ENCODE results near the gene LDLR.

Gene LDLR

DNA sequence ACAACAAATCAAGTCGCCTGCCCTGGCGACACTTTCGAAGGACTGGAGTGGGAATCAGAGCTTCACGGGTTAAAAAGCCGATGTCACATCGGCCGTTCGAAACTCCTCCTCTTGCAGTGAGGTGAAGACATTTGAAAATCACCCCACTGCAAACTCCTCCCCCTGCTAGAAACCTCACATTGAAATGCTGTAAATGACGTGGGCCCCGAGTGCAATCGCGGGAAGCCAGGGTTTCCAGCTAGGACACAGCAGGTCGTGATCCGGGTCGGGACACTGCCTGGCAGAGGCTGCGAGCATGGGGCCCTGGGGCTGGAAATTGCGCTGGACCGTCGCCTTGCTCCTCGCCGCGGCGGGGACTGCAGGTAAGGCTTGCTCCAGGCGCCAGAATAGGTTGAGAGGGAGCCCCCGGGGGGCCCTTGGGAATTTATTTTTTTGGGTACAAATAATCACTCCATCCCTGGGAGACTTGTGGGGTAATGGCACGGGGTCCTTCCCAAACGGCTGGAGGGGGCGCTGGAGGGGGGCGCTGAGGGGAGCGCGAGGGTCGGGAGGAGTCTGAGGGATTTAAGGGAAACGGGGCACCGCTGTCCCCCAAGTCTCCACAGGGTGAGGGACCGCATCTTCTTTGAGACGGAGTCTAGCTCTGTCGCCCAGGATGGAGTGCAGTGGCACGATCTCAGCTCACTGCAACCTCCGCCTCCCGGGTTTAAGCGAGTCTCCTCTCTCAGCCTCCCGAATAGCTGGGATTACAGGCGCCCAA is at the start of gene LDLR:
Gene LDLR, plus strand, starts transcription at position 210 of the 760 bp plus-strand sequence. Its CDS starts 86 bp downstream, at position 296.
- peak; percentile 76 for DNase-seq

DNA sequence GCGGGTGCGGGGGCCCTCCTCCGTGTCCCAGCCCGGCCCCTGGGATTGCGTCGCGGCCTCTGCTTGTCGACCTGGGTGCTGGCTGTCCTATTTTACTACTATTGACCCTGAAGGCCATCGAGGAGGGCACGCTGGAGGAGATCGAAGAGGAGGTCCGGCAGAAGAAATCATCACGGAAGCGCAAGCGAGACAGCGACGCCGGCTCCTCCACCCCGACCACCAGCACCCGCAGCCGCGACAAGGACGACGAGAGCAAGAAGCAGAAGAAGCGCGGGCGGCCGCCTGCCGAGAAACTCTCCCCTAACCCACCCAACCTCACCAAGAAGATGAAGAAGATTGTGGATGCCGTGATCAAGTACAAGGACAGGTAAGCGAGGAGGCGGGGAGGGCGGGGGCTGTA is 48.1 kb upstream of the LDLR start:
- DNase-seq: no peak

DNA sequence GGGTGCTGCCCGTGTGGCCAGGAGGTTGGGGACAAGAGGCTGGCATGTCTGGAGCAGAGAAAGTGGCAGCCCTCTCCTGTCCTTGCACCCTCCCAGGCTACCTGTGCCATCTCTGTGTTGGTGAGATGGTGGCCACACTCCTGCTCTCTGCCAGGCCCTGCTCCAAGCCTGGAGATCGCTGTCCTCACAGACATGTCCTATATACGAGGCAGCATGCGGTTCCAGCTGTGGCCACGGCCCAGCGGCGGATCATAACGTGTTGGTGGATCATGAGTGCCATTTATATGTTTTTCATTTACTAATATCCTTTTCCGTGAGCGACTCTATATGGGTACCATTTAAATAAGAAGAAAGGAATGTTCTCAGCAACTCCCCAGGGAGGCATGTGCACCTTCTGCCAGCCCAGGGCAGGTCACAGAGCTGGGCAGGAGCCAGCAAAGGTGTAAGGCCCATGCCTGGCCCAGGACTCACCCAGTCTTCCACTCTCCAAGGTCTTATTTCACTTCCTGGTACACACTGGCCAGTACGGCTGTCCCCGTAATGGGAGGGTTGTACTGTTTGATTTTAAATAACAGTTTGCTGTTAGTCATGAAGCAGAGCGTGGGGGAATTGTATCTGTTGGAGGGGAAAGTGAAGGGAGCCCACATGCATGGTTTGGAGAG is 47.2 kb upstream of the LDLR start:
- no peak for DNase-seq

DNA sequence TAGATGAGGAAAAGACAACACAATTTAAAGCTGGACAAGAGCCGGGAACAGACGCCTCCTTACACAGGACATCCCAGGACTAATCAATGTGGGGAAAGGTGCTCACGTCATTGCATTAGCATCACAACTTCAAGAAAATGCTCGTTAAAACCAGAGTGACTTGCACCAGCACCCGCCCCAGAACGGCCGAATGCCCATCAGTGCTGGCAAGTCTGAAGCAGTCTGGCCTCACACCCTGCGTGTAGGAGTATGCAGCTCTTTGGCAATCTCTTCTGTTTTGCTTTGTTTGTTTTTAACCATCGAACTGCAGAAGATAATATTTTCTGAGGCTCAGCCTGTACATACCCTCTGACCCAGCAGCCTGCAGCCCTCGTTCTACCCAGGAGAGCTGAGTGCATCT is 44.8 kb upstream of the LDLR start:
- peak; percentile 10 for DNase-seq

DNA sequence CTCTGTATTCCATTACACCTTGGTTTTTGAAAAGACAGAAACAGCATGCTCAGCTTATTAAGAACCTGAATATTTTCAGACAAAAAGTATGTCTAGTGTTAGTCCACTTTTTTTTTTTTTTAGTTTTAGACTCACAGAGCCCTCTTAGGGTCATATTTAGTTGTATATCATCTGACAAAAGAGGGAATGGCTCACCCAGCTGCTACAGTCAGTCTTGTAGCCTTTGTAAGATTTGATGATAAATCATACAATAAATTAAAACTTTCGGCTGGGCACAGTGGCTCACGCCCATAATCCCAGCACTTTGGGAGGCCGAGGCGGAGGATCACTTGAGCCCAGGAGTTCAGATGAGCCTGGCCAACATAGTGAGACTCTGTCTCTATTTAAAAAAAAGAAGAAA is 43.7 kb upstream of the LDLR start:
- DNase-seq: no peak

DNA sequence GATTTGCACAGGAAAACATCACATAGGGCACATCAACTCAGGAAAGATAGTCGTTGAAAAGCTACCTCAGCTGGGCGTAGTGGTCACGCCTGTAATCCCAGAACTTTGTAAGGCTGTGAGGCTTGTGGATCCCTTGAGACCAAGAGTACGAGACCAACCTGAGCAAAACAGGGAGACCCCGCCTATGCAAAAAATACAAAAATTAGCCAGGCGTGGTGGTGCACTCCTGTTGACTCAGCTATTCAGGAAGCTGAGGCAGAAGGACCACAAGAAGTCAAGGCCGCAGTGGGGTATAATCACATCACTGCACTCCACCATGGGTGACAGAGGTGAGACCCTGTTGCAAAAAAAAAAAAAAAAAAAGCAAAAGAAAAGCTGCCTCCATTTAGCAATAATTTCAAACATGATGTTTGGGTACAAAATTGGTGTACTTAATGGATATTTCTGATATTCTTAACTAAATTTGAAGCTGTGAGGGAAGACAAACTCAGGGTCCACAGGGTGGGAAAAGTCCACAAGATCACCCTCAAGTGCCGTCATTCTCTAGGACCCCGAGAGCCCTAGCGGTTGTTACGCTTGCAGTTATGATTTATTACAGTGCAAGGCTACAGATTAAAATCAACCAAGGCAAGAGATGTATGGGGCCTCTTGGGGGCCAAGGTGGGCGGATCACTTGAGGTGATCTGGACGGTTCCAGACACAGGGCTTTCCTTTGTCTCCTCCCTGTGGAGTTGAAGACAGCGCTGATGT is 42.5 kb upstream of the LDLR start:
- DNase-seq: no peak

DNA sequence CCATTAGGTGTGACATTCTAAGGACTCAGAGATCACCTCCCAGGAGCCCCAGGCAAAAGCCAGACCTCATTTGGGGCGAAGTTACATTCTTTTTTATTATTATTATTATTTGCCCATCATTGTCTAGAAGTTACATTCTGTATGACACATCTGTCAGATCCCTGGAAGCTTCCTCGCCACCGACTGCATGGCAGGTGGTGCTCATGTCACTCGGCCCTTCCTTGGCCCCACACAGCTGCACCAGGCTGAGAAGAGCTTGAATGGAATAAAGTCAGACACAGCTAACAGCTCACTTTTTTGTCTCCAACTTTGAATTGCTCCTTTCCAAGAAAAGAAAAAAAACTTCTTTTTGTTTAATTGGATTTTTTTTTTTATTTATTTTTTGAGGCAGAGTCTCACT is 41.4 kb upstream of the LDLR start:
- no peak for DNase-seq

DNA sequence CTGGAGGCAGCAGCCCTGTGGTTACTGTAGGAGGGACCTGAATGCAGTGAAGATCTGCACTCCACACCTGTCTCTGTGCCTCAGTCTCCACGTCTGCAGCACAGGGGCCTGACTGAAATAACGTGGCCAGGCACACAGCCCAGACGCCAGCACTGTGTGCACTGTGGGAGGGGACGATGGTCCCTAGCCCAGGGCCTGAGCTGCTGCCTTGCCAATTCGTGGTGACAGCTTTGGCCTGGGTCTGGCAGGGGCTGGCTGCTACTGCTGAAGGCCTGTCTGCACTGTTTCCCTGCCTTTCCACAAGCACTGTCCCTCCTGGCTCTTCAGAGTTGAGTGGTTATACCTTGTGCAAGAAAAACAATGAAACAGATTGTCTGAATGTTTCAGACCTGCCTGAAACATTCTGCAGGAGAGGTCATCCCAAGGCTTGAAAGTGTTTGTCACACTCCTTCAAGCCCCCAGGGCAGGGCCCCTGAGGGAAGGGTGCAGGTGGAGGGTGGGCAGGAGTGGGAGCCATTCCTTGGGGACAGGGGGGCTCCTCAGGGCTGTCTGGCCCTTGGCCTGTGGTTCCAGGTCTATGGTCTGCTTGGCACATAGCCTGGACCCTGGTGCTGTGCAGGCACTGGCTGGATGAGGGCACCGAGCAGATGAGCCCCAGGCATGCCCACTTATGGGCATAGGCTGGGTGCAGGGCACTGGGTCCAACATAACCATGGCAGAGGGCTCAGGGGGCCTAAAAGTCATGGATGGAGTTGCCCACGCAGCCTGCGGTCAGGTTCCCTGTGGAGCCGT is 38.7 kb upstream of the LDLR start:
- no peak for DNase-seq

DNA sequence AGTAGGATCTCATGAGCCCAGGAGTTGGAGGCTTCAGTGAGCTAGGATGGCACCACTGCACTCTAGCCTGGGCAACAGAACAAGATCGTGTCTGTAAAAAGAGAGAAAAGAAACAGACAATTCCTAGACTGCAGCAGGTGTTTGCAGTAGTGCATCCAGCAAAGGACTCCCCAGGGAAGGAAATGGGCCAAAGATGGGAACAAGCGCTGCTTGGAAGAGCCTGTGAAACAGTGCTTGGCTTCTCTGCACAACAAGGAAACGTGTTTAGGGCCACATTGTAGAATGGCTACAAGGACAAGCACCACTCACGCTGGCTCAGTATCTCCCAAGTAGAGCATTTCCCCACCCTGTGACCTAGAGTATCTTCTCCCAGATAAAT is 35.5 kb upstream of the LDLR start:
- DNase-seq: no peak

DNA sequence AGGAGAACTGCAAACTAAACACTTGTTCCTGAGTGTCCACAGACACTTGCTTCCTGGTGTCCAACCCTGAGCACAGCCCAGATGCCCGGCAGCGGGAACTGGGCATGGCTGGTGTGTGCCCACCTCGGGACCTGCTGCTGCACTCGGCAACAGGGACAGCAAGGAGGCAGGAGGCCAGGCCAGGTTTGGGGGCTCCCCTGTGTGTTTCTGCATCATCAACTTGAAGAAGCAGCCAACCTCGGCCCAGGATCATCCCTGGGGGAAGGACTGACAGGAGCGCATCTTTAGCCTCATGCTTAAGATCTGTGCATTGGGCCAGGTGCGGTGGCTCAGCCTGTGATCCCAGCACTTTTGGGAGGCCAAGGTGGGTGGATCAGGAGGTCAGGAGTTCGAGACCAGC is 35.1 kb upstream of the LDLR start:
- DNase-seq: no peak

DNA sequence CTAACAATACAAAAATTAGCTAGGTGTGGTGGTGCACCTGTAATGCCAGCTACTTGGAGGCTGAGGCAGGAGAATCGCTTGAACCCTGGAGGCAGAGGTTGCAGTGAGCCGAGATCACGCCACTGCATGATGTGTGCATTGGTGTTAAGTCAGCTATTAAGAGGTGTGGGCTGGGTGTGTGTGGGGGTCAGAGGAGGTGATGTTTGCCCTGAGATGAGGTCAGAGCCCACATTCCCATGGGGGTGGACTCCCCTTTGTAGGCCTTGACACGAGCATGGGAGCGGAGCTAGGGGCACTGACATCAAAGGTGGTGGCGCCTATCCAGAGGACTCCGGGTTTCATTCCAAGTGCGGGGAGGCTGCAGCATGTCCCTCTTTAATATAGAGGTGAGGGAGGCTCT is 34.6 kb upstream of the LDLR start:
- no peak for DNase-seq

DNA sequence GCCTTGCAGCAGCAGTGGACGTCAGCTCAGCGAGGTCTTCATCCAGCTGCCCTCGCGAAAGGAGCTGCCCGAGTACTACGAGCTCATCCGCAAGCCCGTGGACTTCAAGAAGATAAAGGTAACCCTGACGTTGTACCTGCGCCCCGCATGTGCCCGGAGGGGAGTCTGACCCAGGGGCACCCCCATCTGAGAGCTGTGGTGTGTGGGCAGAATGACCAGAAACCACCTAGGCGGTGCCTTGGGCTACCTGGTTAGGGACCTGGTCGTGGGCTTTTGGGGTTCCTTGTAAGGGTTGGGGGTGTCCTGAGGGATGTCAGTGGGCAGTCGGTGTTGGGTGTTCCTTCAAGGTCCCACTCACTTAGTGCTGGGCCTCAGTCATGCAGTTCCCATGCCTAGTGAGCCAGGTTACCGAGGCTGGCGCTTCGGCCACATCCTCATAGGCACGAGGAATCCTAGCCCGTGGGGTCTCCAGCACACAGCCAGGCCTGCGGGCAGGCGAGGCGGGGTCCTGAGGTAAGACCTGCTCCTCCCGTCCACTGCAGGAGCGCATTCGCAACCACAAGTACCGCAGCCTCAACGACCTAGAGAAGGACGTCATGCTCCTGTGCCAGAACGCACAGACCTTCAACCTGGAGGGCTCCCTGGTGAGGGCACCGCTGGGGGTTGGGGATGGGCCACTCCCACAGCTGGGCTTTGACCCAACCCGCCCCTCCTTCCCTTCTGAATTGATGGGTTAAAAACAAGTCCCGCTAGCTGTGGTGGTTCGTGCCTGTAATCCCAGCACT is 30.8 kb upstream of the LDLR start:
- no peak for DNase-seq

DNA sequence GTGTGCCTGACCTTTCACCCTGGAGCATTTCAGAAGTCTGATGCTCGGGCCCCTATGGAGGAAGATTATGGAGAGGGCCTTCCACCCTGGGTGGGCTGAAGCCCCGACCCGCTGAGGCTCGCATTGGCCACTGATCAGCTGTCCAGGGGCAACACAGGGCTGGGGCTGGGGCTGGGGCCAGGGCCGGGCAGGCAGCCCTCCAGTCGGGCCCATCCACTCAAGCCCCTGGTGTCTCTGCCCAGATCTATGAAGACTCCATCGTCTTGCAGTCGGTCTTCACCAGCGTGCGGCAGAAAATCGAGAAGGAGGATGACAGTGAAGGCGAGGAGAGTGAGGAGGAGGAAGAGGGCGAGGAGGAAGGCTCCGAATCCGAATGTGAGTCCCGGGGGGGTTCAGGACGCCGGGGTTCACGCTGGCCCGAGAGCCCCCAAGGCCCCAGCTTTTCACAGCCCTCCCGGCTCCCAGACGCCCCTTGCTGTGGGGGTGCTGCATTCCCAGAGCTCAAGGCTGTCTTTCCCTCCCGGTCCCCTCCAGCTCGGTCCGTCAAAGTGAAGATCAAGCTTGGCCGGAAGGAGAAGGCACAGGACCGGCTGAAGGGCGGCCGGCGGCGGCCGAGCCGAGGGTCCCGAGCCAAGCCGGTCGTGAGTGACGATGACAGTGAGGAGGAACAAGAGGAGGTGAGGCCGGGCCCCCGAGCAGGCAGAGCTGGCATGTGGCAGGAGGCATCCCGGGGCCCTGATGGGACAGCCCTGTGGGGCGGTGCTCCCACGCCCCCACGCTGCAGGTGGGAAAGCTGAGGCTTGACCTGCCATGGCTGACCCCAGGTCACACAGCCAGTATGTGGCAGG is 29.5 kb upstream of the LDLR start:
- DNase-seq: no peak

DNA sequence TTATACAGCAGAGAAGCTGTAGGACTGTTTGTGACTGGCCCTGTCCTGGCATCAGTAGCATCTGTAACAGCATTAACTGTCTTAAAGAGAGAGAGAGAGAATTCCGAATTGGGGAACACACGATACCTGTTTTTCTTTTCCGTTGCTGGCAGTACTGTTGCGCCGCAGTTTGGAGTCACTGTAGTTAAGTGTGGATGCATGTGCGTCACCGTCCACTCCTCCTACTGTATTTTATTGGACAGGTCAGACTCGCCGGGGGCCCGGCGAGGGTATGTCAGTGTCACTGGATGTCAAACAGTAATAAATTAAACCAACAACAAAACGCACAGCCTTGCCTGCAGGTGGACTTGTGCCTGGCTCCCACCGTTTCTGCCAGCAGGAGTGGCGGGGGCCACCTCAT is 27.3 kb upstream of the LDLR start:
- no peak for DNase-seq

DNA sequence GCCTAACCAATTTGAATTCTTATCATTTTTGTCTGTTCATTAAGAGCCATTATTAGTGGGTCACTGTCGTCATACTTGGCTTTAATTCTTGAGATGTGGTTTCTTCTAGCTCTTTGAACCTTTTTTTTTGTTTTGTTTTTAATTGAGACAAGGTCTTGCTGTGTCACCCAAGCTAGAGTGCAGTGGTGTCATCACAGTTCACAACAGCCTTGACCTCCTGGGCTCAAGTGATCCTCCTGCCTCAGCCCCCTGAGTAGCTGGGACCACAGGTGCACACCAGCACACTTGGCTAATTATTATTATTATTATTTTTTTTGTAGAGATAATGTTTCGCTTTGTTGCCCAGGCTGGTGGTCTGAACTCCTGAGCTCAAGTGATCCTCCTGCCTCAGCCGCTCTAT is 25.8 kb upstream of the LDLR start:
- DNase-seq: no peak

DNA sequence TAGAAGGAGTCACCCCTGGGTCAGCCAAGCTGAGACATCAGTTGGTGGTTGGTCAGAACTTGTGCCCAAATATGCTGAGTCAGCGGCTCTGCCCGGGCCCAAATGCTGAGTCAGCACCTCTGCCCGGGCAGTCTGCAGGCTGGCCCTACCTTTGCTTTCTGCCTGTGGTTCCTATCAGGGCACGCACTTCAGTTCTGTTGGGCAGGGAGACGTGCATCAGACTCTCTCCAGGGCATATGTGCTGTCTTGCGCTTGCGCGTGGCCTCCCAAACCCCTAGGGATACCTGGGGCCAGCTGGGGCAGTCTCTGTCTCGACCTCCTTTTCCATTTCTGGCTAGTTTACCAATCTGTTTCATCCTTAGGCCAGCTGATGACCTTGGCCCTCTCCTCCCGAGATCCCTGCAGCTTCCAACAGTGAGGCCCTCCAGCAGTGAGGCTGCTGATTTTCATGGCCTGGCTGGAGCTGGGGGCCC is 24.4 kb upstream of the LDLR start:
- no peak for DNase-seq

DNA sequence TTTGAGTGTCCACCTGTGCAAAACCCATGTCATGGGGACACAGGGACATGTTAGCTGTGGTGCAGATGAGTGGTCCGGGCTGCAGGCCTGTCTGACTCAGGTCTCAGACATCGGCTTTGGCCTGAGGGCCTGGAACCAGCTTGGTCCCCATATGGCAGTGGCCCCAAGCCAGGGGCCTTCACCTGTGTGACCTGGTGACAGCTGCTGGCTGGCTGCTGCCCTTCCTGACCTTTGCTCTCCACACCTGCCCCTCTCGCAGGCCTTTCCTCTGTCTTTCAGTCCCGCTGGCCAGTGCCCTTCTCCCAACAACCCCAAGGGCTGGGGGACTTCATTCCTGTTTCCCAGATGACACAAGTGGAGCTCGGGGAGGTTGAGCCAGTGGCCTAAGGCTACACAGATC is 22.9 kb upstream of the LDLR start:
- no peak for DNase-seq

DNA sequence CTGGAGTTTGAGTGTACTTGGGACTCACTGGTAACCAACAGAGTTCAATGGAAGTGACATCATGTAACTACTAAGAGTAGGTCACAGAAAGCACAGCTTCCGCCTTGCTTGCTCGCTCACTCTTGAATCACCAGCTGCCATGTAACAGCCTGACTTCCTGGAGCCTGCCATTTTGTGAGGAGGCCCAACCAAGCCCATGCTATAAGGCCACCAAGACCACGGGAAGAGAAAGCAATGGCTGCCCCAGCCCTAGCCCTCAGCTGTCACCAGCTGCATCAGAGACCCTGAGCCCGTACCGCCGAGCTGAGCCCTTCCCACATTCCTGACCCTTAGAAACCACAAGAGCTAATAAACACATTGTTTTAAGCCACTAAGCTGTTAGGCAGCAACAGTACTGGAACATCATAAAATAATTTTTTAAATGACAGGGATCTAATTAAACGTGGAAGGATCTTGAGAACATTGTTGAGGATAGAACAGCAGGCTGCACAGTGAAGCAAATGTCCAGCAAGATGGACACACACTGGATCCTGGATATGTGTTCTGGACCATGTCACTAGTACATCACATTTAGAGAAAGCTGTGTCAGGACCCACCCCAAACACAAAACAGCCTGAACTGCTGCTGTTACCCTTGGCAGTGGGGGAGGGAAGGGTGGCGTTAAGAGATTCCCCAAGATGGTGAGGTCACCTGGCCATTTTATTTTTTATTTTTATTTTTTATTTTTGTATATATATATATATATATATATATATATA is 21.7 kb upstream of the LDLR start:
- no peak for DNase-seq

DNA sequence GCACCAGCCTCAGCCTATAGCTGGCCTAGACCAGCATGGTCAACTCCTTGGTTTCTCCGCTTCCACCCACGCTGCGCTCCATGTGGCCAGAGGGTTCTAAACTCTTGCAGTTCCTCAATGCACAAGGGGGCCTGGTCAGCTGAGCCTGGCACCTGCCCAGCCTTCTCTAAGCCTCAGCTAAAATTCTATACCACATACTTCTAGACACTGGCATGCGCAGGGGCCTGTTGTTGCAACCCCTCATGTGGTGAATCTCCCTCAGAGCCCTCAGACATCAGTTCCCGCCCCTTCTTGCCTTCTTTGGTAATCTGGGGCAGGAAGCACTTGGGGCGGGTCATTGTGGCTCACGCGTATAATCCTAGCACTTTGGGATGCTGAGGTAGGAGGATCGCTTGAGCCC is 19.7 kb upstream of the LDLR start:
- DNase-seq: no peak

DNA sequence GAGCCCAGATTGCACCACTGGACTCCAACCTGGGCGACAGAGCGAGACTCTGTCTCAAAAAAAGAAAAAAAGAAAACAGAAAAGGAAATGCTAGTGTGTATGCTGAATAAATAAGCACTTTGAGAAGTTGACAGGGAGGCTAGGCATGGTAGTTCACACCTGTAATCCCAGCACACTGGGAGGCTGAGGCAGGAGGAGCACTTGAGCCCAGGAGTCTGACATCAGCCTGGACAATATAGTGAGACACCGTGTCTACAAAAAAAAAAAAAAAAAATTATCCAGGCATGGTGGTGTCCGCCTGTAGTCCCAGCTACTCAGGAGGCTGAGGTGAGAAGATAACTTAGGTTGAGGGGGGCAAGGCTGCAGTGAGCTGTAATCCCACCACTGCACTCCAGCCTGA is 19.1 kb upstream of the LDLR start:
- no peak for DNase-seq

DNA sequence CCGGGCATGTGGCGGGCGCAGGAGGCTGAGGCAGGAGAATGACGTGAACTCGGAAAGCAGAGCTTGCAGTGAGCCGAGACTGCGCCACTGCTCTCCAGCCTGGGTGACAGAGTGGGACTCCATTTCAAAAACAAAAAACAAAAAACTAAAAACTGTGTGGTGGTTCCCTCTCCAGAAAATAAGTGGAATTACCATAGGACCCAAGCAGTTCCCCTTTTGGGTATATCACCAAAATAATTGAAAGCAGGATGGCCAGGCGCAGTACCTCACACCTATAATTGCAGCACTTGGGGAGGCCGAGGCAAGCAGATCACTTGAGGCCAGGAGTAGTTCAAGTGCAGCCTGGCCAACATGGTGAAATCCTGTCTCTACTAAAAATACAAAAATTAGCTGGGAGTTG is 15.7 kb upstream of the LDLR start:
- no peak for DNase-seq

Data from kidney glomerular epithelial cell (primary cell).